Kidney tubule cell (primary cell): ENCODE results near the gene B4GAT1.
"Not testable (repeated sequence)": the region's sequence is repeated elsewhere in the genome, so short reads cannot be mapped to it uniquely, and the experiment has no call there.

Source experiments
- DNase-seq: peaks from one replicate; pipeline ENCODE4 v3.0.0-alpha.2; 2018; ENCODE audit warnings: low spot score

Gene B4GAT1

DNA sequence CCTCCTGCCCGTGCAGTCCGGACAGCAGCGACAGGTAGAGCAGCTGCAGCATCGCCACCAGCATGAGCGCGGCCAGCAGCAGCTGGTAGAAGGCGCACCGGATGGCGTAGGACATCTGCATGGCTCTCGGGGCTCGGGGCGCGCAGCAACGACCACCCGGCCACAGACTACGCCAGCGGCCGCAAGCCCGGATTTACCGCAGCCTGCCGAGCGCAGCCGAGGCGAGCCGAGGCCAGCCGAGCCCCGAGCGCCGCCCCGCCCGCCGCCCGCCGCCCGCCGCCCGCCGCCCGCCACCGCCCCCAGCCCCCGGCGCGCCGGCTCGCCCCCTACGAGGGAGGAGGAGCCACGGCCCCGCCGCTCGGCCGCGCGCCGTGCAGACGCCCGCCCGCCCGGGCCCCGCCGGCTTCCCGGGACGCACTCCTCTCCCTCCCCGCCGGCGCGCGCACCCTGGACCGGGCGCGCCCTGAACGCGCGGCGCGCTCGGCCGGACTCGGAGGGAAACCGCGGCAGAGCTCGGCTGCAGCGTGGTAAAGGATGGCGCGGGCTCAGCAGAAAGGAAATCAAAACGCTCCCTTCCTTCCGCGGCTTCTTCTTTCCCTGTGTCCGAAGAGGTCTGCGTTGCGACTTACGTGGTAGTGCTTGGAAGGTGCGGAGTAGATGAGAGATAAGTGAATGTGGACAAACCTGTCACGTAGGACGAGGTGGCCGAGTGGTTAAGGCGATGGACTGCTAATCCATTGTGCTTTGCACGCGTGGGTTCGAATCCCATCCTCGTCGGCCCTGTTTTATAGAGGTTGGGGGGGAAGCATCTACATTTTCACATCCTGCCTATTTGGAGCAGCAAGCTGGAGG is at the start of gene B4GAT1:
Gene B4GAT1, minus strand, starts transcription at position 205 of the 852 bp plus-strand sequence. Its CDS starts 84 bp downstream, at position 121.
- DNase-seq: peak; percentile 96

DNA sequence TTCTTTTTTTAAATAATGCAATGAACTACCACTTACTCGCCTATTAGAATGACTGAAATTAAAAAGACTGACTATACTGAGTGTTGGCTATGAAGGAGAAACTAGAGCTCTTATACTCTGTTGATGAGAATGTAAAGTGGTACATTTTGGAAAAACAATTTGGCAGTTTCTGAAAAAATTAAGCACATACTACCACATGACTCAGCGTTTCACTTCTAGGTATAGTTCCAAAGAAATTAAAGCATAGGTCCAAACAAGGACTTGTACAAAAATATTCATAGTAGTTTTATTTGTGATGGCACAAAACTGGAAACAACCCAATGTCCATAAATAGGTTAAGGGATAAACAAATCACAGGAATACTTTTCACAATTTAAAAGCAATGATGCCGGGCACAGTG is 46.5 kb upstream of the B4GAT1 start:
- DNase-seq: no peak

DNA sequence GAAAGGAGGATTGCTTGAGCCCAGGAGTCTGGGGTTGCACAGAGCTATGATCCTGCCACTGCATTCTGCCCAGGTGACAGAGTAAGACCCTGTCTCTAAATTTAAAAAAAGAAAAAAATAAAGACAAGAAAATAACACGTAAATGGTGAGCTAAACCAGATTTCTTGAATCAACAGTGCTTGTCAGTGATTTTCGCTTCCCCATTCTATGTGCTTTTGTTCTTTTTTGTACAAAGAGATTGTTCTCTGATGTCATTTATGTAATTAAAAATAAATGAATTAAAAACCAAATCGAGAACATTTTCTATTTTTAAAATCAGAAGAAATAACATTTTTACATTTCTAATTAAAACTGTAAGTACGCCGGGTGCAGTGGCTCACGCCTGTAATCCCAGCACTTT is 43.9 kb upstream of the B4GAT1 start:
- no peak for DNase-seq

DNA sequence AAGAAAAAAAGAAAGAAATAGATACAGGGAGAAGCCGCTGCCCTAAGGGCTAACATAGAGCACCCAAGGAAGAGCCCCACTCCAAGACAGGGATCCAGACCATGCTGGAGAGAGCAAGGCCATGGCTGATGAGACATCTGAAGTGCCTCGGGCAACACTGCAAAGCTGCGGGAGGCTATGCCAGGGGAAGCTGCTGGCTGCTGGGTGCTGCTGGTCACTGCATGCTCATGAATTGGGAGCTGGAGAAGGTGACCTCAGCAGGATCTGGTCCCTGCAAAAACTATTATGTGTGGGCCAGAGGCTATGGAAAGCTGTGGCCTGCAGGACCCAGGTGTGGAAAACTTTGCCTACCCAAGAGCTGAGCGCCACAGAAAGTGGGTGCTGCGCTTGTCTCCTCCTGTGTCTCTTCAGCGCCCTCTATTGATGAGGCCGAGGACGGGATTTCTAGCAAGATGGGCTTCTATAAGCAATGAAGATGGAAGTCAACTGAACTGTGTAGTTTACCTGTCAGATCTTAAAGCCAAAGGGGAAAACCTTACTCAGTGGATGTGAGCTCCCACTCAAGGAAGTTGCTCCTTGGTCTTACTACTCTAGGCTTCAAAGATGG is 41.5 kb upstream of the B4GAT1 start:
- DNase-seq: peak; percentile 72

DNA sequence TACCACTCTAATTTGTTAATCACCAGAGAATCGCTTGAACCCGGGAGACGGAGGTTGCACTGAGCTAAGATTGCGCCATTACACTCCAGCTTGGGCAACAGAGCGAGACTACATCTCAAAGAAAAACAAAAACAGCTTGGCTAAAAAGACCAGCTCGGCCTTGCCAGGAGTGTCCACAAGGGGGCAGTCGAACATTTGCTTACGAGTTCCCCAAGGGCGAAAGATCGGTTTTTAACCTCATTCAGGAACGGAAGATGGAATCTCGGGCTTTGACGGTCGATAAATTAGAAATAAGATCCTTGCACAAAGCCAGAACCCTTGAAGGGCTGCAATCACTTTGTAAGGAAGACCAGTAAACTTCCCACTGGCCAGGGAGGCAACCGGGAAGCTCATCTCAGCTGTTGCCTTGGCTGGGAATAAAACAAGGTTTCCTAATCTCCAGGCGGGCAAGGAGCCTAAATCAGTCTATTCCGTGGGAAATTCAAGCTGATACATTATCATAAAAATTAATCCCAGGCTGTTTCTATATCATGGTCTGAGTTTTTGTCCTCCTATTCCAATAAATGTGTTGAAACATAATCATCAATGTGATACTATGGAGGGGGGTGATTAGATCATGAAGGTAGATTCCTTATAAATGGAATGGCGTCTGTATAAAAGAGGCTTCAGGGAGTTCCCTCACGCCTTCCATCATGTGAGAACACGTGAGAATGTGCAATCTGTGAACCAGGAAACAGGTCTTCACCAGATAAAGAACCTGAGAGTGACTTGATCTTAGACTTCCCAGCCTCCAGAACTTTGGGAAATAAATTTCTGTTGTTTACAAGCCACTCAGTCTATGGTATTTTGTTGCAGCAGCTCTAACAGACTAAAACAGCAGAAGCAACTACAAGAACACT is 39.0 kb upstream of the B4GAT1 start:
- peak; percentile 85 for DNase-seq

DNA sequence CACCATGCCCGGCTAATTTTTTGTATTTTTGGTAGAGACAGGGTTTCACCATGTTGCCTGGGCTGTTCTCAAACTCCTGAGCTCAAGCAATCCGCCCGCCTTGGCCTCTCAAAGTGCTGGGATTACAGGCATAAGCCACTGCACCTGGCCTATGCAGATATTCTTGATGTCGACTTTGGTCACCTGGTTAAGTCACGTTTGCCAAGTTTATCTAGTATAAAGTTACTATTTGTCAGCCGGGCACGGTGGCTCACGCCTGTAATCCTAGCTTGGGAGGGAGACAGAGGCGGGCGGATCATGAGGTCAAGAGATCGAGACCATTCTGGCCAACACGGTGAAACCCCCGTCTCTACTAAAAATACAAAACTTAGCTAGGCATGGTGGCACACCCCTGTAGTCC is 36.9 kb upstream of the B4GAT1 start:
- not testable (repeated sequence) for DNase-seq

DNA sequence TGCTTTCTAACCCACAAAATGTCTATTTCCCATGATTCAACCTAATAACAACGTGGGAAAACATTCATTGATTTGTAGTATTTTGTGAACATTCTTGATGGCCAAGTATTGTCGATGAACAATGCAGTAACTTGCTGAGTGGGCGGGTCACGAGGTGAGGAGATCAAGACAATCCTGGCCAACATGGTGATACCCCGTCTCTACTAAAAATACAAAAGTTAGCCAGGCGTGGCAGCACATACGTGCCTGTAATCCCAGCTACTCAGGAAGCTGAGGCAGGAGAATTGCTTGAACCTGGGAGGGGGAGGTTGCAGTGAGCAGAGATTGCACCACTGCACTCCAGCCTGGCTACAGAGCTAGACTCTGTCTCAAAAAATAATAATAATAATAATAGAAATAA is 32.8 kb upstream of the B4GAT1 start:
- DNase-seq: peak; percentile 40

DNA sequence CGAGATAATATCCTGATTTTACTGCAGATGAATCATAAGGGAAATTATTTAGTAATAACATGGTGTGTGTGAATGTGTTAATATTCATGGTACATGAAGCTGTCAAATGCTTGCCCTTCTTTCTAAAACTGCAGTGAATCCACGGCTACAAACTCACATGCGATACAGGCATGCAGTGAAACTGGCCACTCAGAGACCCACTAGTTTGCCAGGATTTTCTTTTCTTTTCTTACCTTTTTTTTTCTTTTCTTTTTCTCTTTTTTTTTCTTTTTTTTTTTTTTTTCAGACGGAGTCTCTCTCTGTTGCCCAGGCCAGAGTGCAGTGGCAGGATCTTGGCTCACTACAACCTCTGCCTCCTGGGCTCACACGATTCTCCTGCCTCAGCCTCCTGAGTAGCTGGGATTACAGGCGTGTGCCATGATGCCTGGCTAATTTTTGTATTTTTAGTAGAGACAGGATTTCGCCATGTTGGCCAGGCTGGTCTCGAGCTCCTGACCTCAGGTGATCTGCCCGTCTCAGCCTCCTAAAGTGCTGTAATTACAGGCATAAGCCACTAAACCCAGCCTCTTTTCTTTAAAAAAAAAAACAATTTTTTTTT is 26.4 kb upstream of the B4GAT1 start:
- not testable (repeated sequence) for DNase-seq

DNA sequence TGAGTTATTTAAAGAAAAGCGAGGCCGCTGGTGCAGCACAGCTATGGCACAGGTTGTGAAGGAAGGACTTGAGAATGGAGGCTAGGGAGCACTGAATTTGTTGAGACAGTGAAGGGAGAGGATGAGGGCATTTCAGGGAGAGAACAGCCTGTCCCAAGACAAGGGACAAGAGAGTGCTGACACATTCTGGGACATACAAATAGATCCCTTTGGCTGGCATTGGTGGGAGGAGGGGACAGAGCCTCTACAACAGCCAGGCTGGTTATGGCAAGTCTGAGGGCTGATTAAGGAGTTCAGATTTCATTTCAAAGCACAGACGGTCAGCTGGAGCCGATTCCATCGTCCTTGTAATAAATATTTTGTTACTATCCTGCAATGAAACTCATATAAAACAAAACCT is 25.8 kb upstream of the B4GAT1 start:
- no peak for DNase-seq

DNA sequence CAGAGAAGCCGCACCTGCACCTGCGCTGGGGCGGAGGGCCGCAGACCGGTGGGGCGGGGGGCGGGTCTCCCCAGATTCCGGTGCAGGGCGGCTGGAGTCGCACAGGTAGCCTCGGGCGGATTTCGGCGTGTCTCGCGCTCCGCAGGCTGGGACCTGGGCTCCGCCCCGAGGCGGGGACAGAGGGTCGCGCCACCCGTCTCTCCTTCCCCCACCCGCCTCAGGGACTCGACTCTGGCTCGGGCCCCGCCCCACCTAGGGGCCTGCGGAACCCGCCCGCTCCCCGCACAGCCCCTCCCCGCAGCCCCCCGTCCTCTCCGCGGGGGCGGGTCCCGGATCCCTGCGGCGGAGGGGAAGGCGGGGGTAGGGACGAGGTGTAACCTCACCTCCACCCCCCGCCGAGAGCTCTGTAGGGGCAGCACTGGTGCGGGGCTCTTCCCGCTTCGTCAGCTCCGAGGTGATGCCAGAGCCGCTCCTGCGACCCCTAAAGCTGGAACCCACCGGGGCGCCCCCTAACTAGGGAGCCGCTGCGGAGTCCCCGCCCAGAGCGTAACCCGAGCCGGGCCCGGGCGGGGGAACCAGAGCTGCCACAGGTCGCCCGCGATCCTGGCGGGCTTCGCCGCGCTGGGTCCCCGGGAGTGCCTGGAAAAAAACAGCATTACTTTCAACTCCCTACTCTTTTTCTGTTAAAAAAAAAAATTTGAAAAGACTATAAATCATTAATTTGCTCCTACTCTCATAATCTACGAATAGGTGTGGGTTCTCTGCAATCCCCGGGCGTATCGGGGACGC is 24.4 kb upstream of the B4GAT1 start, which contains the start of gene SLC29A2:
Gene SLC29A2, minus strand, starts transcription at position 134 of the 789 bp plus-strand sequence. CDS start 169 bp downstream, outside the sequence.
- peak; percentile 72 for DNase-seq

DNA sequence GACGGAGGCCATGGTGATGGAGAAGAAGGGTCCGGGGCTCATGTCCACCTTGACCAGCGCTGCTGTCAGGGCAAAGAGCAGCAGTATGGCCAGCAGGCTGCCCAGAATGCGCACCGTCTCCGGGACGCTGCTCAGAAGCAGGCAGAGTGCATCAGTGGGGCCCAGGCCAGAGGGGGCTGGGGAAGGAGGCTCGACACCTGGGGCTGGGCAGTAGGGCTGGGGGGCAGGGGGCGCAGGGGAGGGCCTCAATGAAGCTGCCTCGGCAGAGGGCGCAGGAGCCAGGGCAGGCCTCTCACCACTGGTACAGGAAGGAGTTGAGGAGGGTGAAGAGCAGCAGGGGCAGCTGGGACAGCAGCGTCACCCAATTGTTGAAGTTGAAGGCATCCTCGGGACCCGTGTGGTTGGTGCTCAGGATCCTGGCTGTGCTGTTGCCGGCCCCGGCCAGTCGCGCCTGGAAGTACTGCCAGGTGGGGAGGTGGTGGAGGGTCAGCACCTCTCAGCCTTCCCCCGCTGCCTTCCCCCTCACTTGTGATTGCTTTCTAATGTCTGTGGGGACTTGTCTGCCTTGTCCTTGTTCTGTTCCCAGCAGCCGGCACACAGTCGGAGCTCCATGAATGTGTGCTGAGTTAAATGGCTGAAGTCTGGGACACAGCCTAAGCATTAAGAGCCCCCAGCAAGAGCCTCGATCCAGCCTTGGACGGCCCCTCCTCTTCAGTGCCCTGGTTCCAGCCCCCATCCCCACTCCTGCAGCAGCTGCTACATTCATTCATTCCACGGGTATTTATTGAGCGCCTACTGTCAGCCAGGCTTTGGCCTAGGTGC is 21.9 kb upstream of the B4GAT1 start:
- no peak for DNase-seq

DNA sequence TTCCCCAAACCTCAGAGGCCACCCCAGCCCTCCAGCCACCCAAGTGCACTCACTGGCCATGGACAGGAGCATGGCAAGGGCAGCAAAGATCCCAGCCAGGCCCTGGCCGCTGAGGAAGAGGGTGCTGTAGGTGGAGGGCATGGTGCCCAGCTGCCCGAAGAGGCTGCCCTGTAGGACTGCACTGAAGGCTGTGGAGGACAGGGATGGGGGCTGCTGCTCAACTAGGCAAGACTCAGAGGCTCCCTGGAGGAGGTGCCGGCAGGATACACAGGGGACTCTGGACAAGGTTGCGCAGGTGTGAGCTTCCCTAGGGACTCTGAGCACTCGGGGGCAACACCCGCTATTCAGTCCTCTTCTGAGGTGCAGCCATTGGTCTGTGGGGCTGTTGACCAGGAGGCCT is 21.1 kb upstream of the B4GAT1 start:
- DNase-seq: no peak

DNA sequence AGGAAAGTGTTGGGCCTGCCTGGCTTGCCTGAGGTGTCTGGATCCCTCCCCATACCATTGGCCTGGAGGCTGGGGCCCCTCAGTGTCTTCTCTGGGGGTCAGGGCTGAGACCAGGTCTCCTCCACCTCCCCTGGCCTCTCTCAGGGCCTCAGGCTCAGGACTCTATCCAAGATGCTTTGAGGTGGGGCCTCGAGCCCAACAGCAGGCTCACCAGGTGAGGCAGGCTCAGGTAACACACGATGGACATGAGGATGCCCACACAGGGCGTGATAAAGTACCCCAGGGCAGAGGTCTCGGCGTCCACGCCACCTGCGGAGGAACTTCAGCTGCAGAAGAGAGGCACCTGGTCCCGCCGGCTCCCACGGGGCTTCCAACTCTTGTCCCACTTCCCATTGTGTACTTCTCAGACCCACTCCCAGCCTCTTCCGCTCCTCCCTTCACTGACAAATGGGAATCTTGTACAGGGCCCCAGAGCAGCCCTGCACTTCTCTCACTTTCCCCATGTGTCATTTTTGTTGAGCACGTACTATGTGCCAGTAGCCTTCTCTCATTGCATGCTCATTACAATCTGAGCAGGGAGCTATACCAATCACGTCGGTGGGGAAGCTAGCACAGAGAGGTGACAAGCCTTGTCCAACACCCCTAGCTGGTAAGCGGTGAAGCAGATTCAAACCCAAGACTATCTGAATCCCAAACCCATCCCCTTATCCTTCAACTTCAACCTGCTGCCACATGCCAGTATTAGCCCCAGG is 20.3 kb upstream of the B4GAT1 start:
- DNase-seq: no peak

DNA sequence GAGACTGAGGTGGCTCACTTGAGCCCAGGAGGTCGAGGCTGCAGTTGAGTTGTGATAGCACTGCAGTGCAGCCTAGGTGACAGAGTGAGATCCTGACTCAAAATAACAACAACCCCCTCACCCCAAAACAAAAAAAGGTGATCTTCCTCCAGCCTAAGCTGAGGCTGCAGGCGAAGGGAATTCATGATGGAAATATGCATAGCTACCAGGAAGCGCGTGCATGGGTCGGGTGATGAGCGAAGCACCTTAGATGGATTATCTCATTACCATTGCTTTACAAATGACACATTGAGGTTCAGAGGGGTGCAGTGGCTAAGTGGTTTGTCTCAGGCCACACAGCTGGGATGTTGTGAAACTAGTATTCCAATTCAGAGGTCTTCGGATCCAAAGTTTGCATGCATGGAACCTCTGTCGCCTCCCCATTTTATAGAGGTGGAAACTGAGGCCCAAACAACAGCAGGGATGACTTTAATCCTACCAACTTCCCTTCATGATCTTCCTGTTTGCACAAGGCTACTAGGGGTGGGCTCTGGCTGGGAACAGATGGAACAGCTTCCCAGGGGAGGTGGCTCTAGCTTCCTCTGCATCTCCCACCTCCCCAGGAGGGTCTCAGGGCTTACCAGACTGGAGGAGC is 19.5 kb upstream of the B4GAT1 start:
- DNase-seq: no peak

DNA sequence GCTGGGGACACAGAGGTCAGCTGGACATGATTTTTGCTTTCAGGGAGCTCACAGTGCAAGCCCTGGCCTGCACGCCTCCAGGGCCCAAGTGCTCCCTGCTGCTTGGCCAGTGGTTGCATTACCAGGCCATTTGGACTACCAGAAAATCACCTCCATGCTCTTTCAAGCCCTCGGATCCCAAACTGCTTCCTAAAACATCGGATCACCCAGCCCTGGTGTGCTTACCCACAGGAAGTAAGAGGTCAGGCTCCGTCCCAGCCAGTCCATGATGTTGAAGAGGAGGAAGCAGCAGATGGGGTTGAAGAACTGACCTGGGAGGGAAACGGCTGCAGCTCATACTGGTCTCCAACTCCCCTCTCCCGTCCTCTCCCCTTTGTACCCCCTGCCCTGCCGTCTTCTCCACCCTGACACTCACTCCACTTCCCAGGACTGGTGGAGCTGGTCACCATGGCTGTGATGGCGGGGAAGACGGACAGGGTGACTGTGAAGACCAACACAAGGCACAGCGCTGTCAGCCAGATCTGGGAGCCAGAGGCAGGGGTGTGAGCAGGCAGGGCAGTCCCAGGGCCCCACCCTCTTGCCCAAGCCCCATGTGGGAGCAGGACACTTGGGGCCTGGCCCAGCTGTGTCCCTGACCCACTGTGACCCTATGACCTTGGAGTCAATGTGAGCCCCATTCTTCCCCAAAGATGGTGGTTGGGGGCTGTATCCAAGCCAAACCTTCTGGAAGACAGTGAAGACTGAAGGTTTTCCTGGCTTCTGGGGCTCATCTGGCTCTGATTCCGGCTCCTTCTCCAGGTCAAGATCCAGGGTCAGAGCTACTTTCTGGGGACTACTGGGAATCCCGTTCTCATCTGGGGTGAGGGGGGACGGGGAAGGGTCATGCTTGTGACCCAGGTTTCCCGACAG is 18.5 kb upstream of the B4GAT1 start:
- no peak for DNase-seq

DNA sequence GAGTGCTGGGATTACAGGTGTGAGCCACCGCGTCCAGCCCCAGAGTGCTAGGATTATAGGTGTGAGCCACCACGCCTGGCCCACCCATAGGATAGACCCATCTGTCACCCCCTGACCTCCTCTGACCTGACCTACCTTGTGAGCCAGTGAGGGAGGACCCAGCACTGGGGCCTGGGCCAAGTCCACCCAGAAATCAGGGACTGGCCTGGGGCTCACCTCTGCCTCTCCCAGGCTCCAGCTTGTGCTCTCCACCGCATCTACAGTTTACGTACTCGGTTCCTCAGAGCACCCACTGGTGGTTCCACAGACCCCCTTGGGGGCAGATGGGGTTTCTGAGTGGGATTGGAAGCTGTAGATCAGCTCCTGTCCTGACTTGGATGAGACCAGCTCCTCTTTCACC is 17.7 kb upstream of the B4GAT1 start:
- DNase-seq: no peak

DNA sequence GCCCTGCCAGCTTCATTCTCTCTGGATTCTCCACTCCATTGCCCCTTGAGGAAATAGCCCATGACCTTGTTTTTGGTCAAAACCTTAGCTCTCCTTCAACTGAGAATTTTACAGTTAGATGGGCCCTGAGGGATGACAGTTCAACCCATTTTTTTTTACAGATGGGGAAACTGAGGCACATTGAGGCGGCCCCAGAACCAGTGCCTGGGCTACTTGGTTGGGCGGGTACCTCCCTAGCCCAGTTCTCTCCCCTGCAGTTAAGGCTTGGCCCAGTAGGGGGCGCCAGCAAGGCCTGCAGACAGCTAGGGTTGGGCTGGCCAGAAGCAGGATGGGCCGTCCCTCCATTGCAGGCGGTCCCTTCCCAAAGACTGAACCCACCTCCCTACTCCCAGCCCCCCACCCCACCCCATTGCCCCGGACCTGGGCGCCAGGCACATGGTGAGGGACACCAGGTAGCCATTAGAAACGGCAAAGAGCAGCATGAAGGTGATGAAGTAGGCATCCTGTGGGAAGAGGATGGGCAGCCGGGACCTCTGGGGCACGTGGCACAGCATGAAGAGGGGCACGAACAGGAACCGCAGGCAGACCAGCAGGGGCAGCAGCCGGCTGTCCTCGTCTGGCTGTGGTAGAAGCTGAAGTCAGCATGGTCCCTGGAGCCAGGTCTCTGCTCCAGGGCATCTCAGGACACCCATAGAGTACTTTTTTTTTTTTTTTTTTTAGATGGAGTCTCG is 16.5 kb upstream of the B4GAT1 start:
- DNase-seq: peak; percentile 33
